Fibroblast of the aortic adventitia (primary cell): ENCODE data around the gene LRP2. TPM values are rescaled to one million over a fixed set of nuclear protein-coding genes. Genes with fewer than 3 reads are reported as not detected.
"Not testable (repeated sequence)": the region's sequence is repeated elsewhere in the genome, so short reads cannot be mapped to it uniquely, and the experiment has no call there.

Experiments
- DNase-seq: peaks from one replicate; pipeline ENCODE4 v3.0.0-alpha.2; 2010; ENCODE audit warnings: low read depth
- H3K4me3 ChIP-seq: 2 replicates; pipeline ENCODE4 v1.5.1; 2011; ENCODE audit warnings: low read depth, mild to moderate bottlenecking, control low read depth, low read length, moderate library complexity
- CTCF ChIP-seq: IDR thresholded peaks from 2 replicates; pipeline ENCODE4 v1.5.1; 2011; ENCODE audit warnings: mild to moderate bottlenecking, low read length, control low read depth, inconsistent platforms; ENCODE audit not compliant: insufficient read depth
- total RNA-seq: library from RNA; depleted of rRNA; stranded (reverse); fragments of >200 nt; gene quantifications from 2 replicates; pipeline ENCODE4 v1.2.3, GENCODE V29; 2012; ENCODE audit warnings: low replicate concordance

Gene LRP2
- total RNA-seq, 1 donor, result not detected

GRCh38 chr2:169143998-169144397, 218.3 kb downstream of the LRP2 start:
- H3K4me3 ChIP-seq, result no peak overlapping the region
- TF ChIP-seq CTCF, result no peak
- DNase-seq, result no peak

DNA sequence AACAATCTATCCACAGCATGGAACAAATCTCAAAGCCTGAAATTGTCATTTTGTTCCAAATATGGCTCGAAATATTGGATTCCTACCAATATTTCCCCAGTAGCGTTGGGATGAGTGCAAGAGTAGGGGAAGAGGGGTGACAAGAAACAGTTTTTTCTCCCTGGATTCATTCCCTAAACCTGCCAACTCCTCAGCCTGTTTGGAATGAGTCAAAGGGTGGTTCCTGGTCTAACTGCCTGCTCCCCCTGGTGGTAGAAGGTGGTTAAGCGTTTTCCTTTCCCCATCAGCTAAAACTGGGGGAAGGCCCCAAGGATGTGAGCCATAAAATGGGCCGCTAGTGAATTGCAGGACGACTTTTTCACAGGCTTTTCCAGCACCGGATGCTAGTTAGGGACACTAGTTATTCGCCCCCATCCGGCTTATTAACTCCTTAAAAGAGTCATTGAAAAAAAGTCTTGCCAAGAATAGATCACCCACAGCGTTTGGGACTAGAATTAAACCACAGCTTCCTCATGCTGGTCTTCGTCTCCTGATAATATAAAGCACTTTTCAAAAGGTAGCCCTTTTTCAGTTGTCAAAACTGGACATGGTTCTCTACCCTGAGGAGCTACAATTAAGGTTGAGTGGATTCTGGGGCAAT, 220.5 kb downstream of the LRP2 start:
- DNase-seq, result peak; percentile 66
- peak; percentile 91 for TF ChIP-seq CTCF

DNA sequence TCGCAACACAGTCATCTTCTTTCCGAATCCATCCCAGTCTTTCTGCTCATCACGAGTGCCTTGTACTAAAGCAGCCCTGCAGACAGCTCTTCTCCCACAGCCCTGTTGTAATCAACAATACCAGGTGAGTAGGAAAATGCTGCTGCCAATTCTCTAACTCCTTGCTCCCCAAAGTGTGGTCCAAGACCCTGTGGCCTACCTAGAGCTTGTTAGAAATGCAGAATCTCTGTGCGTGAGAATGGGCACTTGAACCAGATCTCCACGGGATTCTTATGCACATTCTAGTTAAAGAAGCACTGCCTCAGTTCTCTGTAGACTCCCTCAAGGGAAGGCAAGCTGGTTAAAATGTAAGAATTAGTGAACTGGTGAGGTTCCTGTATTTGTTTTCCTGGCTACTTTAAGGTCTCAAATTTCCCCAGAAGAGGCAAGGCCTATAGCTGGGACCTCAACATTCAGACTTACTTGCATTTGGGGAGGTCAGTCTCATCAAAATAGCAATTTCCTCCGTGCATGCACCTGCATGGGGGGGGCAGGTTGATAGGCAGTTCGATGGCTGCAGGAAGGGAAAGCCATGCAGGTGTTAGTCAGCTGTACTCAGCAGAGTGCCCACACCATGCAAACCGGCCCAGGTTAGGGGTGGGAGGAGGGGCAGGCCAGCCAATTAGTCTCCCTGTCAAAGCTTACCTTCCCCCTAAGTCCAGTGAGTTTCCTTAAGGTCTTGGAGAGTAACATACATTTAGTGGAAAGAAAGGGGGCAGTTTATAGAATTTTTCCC, 222.2 kb downstream of the LRP2 start:
- DNase-seq, result no peak
- TF ChIP-seq CTCF, result no peak
- H3K4me3 ChIP-seq, result no peak overlapping the region

More for the DNA sequence above, 220.5 kb downstream of the LRP2 start:
- H3K4me3 ChIP-seq, result no peak overlapping the region

DNA sequence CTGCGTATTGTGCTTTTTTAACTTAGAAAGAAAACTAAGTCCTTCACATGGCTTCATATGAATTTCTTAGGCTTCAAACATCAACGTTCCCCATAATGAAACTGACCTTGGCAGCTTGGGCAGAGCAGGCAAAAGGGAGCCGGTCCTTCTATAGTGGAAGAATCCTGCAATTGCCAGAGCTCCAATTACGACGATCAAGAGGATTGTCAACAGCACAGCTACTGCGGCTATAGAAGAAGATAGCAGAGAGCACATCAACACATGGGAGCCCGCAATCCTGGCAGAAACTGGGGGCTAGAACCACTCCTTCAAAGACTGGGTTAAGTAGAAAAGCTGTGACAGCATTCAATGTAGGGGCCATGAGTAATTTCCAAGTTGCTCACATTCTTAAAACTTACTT, 223.2 kb downstream of the LRP2 start:
- DNase-seq, result no peak
- no peak overlapping the region for H3K4me3 ChIP-seq
- no peak for TF ChIP-seq CTCF

GRCh38 chr2:169137924-169138323, 224.4 kb downstream of the LRP2 start:
- DNase-seq, result no peak
- no peak for TF ChIP-seq CTCF
- H3K4me3 ChIP-seq, result no peak overlapping the region

DNA sequence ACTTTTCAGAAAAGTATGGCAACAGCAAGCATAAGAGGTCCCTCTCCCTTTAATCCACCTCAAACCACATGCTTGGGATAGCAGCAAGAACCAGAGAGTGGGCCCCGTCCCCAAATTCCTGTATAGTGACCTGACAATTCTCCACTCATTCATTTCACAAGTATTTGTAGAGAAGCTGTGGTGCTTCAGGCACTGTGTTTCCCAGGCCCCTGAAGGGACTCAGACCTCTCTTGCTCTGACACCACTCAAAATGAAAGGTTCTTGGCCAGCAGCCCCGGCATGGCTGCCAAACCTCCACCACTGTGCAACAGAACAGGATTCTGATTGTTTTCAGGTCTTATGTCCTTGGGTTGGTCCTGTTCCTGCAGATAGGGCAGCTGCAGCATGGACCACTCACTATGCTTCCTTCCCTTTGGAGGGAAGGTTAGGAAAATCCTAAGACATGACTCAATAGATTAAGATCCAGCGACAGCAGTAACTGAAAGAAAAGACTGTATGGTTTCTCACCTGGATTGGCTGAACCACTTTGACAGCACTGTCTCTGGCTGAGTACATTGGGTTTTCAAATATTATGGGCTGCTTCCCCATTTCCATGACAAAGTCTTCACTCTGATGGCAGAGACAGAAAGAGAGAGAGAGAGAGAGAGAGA, 225.3 kb downstream of the LRP2 start:
- no peak for DNase-seq
- H3K4me3 ChIP-seq, result no peak overlapping the region
- TF ChIP-seq CTCF, result no peak

- DNase-seq, H3K4me3 ChIP-seq: not testable (repeated sequence)
These were observed 225.9 kb downstream of the LRP2 start for GRCh38 chr2:169136428-169136827.

DNA sequence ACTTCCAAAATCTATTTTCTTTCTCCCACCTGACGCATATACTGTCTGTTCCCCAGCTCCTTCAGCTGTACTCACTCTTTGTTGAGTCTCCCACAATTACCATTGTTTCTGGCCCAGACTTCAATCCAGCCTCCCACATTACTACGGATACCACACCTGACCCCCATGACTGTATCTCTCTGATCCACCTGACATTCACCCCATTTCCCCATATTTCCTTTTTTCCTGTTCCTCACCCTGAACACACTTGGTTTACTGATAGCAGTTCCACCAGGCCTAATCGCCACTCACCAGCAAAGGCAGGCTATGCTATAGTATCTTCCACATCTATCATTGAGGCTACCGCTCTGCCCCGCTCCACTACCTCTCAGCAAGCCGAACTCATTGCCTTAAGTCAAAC, 228.1 kb downstream of the LRP2 start:
- H3K4me3 ChIP-seq, DNase-seq: not testable (repeated sequence)
